ENCODE data around the gene TPMT.
"Not testable (repeated sequence)": the region's sequence is repeated elsewhere in the genome, so short reads cannot be mapped to it uniquely, and the experiment has no call there.

TPMT gene

DNA sequence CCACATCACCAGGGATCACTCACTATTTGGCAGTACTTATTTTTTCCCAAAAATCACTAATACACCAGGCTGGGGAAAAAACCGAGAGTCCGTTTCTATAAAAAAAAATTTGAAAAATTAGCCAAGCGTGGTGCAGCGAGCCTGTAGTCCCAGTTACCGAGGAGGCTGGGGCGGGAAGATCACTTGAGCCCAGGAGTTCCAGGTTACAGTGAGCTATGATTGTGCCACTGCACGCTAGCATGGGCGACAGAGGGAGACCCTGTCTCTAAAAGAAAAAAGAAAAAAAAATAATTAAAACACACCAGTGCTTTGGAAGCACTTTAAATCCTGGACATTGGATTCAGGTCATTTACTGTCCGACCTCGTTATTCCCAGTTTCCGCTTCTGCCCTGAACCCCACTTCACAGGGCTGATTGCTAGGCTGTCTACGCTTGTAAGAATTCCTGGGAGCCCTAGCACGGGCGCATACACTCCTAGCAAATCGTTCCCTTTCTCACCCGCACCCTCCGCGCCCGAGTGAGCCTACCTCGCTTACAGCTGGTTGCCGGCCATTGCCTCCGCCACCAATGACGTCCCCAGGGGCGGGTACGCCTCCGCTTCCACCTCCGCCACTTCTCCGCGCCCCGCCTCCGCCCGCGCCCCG is at the start of gene TPMT:
TPMT (minus strand) TSS at position 571 of the 643 bp plus-strand sequence. CDS start 5,950 bp downstream, outside the sequence.
- no peak for DNase-seq
- in situ Hi-C loops (cut with MboI; ENCODE audit: low pct_unique_long_range_greater_than_20kb, low sequenced_read_pairs): no loop called here

DNA sequence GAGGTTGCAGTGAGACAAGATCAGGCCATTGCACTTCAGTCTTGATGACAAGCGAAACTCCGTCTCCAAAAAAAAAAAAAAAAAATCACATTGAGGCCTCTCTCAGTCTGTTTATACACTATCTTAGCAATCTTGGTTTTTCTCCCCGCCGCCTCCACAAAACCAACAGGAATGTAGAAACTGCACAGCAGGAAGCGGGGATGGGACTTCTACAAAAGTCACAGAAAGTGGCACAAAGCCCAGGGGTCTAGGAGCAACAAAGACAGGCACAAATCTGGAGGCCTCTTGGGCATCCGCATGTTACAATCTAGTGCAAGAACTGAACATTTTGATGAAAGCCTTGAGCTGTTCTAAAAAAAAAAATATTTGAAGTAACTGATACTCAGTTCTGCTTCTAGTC is 48.9 kb upstream of the TPMT start:
- in situ Hi-C loops (cut with MboI; ENCODE audit: low pct_unique_long_range_greater_than_20kb, low sequenced_read_pairs): no loop called here
- DNase-seq: no peak

DNA sequence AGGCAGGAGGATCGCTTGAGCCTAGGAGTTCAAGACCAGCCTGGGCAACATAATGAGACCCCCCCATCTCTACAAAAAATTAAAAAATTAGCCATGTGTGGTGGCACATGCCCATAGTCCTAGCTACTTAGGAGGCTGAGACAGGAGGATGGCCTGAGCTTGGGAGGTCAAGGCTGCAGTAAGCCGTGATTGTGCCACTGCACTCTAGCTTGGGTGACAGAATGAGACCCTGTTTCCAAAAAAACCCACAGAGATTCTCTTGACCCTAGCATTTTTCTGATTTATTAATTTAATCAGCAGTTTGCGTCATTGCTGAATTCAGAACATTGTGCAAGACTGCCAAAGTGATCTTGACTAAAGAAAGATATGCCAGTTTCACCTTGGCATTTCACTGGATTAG is 37.1 kb upstream of the TPMT start:
- DNase-seq: no peak
- in situ Hi-C loops (cut with MboI; ENCODE audit: low pct_unique_long_range_greater_than_20kb, low sequenced_read_pairs): no loop called here

DNA sequence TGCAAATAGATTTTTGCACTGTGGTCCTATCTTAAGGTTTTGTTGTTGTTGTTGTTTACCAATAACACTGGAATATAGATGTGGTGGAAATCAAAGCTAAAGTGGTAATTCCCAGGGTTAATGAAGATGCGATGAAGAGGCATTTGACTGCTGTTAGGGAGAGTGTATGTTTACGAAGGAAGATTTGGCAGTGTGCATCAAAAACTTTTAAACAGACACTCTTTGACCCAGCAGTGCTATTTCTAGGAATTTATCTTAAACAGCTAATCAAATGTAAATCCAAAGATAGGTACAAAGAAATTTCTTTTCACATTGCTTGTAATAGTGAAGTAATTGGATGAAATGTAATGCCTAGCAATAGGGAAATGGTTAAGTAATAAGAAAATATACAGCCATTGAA is 34.3 kb upstream of the TPMT start:
- DNase-seq: no peak
- in situ Hi-C loops (cut with MboI; ENCODE audit: low pct_unique_long_range_greater_than_20kb, low sequenced_read_pairs): no loop called here

DNA sequence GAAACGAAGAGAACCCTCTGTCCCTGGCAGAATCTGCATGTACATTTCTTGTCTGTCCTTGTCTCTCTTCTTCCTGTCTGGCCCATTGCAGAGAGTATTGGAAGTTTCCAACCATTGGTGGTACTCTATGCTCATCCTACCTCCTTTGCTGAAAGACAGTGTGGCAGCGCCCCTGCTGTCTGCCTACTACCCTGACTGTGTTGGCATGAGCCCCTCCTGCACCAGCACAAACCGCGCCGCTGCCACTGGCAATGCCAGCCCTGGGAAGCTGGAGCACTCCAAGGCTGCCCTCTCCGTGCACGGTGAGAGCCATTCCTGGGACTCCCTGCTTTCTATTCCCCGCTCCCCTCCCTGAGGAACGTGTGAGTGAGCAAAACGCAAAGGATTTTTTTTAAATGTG is 32.8 kb upstream of the TPMT start:
- DNase-seq: no peak
- in situ Hi-C loops (cut with MboI; ENCODE audit: low pct_unique_long_range_greater_than_20kb, low sequenced_read_pairs): no loop called here

DNA sequence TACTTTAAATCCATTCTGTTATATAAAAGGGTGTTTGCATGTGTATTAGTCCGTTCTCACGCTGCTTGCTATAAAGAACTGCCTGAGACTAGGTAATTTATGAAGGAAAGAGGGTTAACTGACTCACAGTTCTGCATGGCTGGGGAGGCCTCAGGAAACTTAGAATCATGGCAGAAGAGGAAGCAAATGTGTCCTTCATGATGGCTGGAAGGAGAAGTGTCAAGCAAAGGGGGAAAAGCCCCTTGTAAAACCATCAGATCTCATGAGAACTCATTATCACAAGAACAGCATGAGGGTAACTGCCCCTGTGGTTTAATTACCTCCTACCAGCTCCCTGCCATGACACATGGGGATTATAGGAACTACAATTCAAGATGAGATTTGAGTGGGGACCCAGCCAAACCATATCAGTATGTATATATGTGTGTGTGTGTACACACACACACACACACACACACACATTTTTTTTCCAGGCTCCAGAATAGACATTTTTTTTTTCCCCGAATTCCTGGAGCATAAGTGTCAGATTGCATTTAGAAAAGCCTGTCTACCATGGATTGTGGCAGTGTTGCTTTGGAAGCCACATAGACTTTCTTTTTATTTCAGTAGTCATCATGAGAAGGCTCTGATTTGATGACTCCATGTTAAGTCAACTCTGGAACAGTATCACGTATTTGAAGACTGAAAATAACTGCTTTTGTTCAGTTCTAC is 31.8 kb upstream of the TPMT start:
- DNase-seq: peak; percentile 91
- in situ Hi-C loops (cut with MboI; ENCODE audit: low pct_unique_long_range_greater_than_20kb, low sequenced_read_pairs): no loop called here

DNA sequence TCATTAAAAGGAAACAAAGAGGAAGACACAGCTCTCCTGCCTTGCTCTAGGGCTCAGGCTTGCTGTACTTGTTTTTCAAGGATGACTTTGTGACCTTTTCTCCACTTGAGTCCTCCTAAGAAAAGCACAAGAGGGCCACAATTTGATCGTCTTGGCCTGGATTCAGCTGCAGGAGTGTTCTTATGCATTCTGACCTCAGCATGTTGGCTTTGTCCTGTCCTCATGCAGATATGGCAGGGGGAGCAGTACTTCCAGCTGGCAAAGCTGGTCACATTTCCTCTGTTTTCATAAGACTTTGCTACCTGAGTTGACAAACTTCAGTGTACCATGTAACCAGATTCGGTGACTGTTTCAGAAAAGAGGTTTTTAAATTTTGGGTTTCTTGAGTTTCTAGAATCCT is 31.2 kb upstream of the TPMT start:
- DNase-seq: no peak
- in situ Hi-C loops (cut with MboI; ENCODE audit: low pct_unique_long_range_greater_than_20kb, low sequenced_read_pairs): no loop called here

DNA sequence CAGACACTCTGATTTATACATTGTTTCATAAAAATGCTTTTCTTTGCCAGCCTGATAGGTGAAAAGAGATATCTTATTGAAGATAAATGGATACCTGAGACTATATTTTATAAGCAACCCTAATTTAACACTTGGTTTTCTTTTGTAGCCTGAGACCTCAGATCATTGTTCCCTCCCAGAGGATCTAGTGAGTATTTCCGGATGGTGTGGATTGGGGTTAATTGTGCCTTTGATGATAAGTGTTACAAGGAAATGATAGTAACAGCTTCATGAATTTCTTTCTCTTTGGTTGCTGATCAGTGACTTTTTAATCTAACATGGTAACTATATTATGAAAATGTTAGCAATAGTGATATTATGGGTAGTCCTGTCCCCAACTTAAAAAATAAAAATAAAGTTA is 30.7 kb upstream of the TPMT start:
- DNase-seq: no peak
- in situ Hi-C loops (cut with MboI; ENCODE audit: low pct_unique_long_range_greater_than_20kb, low sequenced_read_pairs): no loop called here

DNA sequence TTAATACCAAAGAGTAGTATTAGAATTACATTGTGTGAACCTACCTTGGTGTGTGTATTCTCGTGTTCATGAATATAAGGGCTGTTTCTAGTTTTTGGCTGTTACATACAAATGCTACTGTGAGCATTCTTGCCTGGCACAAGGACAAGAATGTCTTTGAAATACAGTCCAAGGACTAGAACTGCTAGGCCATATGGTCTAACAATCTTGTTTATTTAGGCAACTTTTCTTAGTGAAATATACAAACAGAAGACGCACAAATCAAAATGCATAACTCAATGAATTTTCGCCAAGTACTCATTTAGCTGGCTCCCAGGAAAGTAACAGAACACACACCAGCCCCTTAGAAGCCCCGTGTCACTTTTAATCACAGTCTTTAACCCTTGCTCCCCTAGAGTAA is 28.9 kb upstream of the TPMT start:
- no peak for DNase-seq
- in situ Hi-C loops (cut with MboI; ENCODE audit: low pct_unique_long_range_greater_than_20kb, low sequenced_read_pairs): no loop called here

DNA sequence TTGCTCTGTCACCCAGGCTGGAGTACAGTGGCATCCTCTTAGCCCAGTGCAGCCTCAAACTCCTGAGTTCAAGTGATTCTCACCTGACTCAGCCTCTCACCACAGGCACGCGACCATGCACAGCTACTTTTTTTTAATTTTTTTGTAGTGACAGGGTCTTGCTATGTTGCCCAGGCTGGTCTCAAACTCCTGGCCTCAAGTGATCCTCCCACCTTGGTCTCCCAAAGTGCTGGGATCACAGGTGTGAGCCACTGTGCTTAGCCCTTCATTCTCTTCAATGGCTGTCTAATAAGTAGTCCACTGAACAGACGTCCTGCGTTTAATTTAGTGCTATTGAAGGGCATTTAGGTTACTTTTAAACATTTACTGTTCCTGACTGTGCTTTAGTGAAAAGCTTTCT is 27.7 kb upstream of the TPMT start:
- in situ Hi-C loops (cut with MboI; ENCODE audit: low pct_unique_long_range_greater_than_20kb, low sequenced_read_pairs): no loop called here

DNA sequence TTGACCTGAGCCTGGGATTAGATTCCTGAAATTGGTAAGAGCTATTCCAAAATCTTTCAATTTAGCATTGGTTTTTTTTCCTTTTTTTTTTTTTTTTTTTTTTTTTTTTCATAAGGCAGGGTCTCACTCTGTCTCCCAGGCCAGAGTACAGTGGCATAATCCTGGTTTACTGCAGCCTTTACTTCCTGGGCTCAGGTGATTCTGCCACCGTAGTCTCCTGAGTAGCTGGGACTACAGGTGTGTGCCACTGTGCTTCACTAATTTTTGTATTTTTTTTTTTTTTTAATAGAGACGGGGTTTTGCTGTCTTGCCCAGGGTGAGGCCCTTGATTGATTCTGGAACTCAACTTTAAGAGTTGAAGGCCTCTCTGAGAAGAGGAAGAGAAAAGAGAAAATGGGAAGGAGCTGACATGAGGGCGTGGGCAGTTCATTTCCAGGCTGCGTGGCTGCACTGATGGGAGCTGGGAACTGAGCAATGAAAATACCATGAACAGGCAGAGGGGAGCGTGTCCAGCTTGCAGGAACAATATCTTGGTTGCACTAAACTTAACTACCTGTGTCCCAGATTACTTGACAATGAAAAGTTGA is 25.0 kb upstream of the TPMT start:
- peak; percentile 65 for DNase-seq
- in situ Hi-C loops (cut with MboI; ENCODE audit: low pct_unique_long_range_greater_than_20kb, low sequenced_read_pairs): no loop called here

More for the DNA sequence above, 27.7 kb upstream of the TPMT start:
- DNase-seq: no peak

DNA sequence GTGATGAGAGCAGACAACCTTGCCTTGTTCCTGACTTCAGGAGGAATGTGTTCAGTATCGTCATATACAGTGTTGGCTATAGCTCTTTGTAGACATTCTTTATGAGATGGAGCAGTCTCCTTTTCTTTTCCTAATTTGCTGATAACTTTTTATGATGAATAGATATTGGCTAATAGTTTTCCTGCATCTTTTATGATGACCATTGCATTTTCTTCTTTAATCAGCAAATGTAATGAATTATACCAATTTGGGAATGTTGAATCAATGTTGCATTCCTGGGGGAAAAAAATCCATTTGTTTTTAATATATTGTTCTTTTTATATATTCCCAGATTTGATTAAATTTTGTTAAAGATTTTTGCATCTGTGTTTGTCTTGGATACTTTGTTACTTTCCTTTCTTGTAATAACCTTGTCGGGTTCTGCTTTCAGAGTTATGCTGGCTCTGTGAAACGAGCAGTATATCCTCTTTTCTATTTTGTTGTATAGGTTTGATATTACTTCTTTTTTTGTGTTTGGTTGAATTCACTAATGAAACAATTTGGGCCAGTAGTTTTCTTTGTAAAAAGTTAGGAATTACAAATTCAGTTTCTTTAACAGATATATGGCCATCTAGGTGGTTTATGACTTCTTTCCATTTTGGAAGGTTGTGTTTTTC is 24.2 kb upstream of the TPMT start:
- in situ Hi-C loops (cut with MboI; ENCODE audit: low pct_unique_long_range_greater_than_20kb, low sequenced_read_pairs): no loop called here
- no peak for DNase-seq

DNA sequence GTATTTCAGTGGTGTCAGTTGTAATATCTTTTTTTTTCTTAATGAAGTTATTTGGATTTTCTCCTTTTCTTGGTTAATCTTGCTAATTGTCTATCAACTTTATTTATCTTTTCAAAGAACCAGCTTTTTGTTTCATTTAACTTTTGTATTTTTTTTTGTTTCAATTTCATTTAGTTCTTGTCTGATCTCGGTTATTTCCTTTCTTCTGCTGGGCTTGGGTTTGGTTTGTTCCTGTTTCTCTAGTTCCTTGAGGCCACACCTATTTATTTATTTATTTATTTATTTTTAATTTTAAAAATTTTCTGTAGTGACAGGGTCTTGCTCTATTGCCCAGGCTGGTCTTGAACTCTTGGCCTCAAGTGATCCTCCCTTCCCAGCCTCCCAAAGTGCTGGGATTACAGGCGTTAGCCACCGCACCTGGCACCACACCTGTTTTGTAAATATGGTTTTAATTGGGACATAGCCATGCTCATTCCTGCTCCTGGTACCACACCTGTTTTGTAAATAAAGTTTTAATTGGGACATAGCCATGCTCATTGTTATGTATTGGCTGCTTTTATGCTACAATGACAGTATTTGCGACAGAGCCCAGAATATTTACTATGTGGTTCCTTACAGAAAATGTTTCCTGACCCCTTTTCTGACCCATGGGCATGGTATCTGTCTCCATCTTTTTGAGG is 22.5 kb upstream of the TPMT start:
- in situ Hi-C loops (cut with MboI; ENCODE audit: low pct_unique_long_range_greater_than_20kb, low sequenced_read_pairs): no loop called here
- no peak for DNase-seq

DNA sequence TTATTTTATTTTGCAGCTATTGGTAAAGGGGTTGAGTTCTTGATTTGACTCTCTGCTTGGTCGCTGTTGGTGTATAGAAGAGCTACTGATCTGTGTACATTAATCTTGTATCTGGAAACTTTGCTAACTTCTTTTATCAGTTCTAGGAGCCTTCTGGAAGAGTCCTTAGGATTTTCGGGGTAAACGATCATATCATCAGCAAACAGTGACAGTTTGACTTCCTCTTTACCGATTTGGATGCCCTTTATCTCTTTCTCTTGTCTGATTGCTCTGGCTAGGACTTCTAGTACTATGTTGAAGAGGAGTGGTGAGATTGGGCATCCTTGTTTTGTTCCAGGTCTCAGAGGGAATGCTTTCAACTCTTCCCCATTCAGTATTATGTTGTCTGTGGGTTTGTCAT is 21.3 kb upstream of the TPMT start:
- in situ Hi-C loops (cut with MboI; ENCODE audit: low pct_unique_long_range_greater_than_20kb, low sequenced_read_pairs); DNase-seq: not testable (repeated sequence)

DNA sequence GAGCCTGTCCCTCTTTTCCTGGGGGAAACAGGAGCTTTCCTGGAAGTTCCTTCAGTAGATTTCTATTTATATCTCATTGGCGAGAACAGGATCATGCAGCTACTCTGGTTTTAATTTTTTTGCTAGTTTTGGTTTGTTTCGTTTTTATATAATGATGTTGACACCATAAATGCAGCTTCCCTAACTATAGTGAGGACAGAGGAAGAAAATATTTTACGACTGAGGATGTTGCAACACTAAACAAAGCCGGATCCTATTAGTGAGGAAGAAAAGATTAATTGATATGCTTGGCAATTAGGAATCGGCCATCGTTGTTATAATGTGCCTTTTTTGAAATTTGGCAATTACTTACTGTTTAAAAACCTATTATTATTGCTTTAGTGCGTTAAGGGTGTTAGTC is 17.0 kb upstream of the TPMT start:
- in situ Hi-C loops (cut with MboI; ENCODE audit: low pct_unique_long_range_greater_than_20kb, low sequenced_read_pairs): no loop called here
- DNase-seq: no peak

DNA sequence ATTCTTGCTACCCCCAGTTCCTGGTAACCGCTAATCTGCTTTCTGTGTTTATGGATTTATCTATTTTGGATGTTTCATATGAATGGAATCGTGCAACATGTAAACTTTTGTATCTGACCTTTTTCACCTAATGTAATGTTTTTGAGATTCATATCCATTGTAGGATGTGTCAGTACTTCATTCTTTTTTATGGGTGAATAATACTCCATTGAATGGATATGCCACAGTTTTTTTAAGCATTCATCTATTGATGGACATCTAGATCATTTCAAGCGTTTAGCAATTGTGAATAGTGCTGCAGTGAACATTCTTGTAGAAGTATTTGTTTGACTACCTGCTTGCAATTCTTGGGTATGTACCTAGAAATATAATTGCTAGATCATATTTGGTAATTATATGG is 13.4 kb upstream of the TPMT start:
- no peak for DNase-seq
- in situ Hi-C loops (cut with MboI; ENCODE audit: low pct_unique_long_range_greater_than_20kb, low sequenced_read_pairs): no loop called here

DNA sequence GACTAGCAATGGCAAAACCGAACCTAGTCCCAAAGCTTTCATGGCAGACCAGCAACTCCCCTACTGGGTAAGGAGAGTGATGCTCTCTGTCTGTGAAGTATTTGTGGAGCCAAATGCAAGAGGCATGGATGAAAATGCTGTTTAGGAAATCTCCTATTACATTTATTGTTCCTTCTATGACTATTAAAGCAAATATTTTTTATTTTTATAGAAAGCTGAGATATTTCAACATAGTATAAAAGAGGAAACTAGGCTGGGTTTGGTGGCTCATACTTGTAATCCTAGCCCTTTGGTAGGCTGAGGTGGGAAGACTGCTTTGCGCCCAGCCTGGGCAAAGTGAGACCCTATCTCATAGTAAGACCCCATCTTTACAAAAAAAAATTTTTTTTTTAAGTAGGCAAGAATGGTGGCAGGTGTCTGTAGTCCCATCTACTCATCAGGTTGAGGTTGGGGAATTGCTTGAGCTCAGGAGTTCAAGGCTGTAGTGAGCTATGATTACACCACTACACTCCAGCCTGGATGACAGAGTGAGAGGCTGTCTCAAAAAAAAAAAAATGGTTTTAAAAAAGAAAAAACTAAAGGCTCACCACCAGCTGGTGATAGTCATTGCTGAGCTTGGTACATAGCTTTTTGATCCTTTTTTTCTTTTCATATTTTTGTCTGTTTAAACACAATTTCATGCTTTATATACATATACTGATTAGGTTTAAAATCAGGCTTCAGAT is 11.6 kb upstream of the TPMT start:
- in situ Hi-C loops (cut with MboI; ENCODE audit: low pct_unique_long_range_greater_than_20kb, low sequenced_read_pairs): no loop called here
- no peak for DNase-seq

DNA sequence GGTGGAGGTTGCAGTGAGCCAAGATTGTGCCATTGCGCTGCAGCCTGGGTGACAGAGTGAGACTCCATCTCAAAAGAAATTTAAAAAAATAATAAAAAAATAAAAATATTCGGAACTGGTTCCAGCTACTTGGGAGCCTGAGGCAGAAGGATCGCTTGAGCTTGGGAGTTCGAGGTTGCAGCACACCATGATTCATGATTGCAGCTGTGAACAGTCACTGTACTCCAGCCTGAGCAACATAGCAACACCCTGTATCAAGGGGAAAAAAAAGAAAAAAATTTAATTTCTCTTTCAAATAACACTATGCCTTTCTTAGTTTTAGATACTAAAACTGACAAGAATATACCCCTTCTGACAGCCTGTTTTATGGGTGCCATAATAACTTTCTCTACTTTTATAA is 10.9 kb upstream of the TPMT start:
- no peak for DNase-seq
- in situ Hi-C loops (cut with MboI; ENCODE audit: low pct_unique_long_range_greater_than_20kb, low sequenced_read_pairs): no loop called here

DNA sequence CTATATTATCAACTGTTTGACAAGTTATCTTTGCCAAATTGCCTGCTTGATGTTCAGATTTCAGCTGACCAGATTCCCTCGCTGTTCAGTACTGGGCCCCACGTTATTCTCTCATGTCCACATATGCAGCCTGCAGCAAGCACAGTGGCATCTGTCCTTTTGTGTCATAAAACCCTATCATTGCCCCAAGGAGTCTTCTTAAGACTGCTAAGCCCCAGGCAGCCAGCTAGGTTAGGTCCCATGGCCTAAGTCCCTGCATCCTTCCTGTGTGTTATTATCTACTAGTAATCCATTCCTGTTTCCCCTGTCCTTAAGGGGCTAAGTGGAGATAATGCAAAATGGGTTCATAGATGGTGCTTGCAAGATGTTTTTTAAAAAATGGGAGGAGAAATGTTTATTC is 7.5 kb upstream of the TPMT start:
- no peak for DNase-seq
- in situ Hi-C loops (cut with MboI; ENCODE audit: low pct_unique_long_range_greater_than_20kb, low sequenced_read_pairs): no loop called here
